GM12878 (cell line): Measurements from ENCODE around the gene DAAM1. TPM values are rescaled to one million over a fixed set of nuclear protein-coding genes. Genes with fewer than 3 reads are reported as not detected.

Experiments used
- ATAC-seq: fragments of 200-7000 bp; cut with Tn5 transposase; 3 replicates; pipeline ENCODE4 v1.9.1; 2020; ENCODE audit warnings: mild to moderate bottlenecking, moderate library complexity
- BruUV-seq: library from RNA; stranded (reverse); fragments of 400-500 nt; replicated peaks from 2 replicates; lab custom pipeline; 2021; lab: Mats Ljungman, UMichigan
- CTCF ChIA-PET: fragments of 300-600 bp; sonication (Branson Sonifier 250); formaldehyde crosslinking; extraction: SDS; loops from one replicate; lab custom pipeline; 2021; ENCODE audit warnings: inconsistent platforms; lab: Yijun Ruan, JAX
- POLR2A ChIA-PET: fragments of 350-600 bp; formaldehyde crosslinking; extraction: SDS; loops from one replicate; lab custom pipeline; 2021; ENCODE audit warnings: inconsistent platforms; lab: Charles Lee
- RAD21 ChIA-PET: fragments of 300-600 bp; sonication (Branson Sonifier 250); formaldehyde crosslinking; loops from one replicate; lab custom pipeline; 2023; ENCODE audit warnings: antibody characterized with exemption; ENCODE audit not compliant: unreplicated experiment; lab: Charles Lee
- SMC1A ChIA-PET: fragments of 300-600 bp; sonication (Branson Sonifier 250); formaldehyde crosslinking; loops from one replicate; lab custom pipeline; 2023; ENCODE audit not compliant: unreplicated experiment, uncharacterized antibody; lab: Charles Lee
- DNase-seq: peaks from one replicate; pipeline ENCODE4 v3.0.0-alpha.2; 2011; ENCODE audit warnings: low read depth, low spot score
- FAIRE-seq: peaks from 3 replicates; lab custom pipeline; 2011; peaks lifted over from hg19 to GRCh38; lab: Jason Lieb, UNC
- H2AFZ ChIP-seq: 2 replicates; pipeline ENCODE4 v1.6.0; 2011; ENCODE audit warnings: low read depth, low read length, control low read depth; ENCODE audit not compliant: control insufficient read depth
- H3K27ac ChIP-seq: 2 replicates; pipeline ENCODE4 v1.5.1; 2011; ENCODE audit warnings: control low read depth; ENCODE audit not compliant: control insufficient read depth, insufficient read depth
- H3K27me3 ChIP-seq, 2 experiments: replicated peaks in 1 of 2; 2 replicates each; pipeline versions ENCODE4 v1.6.0 to v1.6.1; 2011; ENCODE audit warnings: low read length in 1 of 2; ENCODE audit not compliant: control insufficient read depth in 2 of 2, insufficient read depth in 2 of 2
- H3K36me3 ChIP-seq, 2 experiments: 2 replicates each; pipeline ENCODE4 v1.5.1; 2011; ENCODE audit warnings: low read length in 1 of 2; ENCODE audit not compliant: control insufficient read depth in 2 of 2, insufficient read depth in 2 of 2
- H3K4me1 ChIP-seq: 2 replicates; pipeline ENCODE4 v1.6.1; 2011; ENCODE audit warnings: mild to moderate bottlenecking, low read length, moderate library complexity, mixed read lengths; ENCODE audit not compliant: control insufficient read depth, insufficient read depth
- H3K4me2 ChIP-seq: 2 replicates; pipeline ENCODE4 v1.6.0; 2011; ENCODE audit warnings: control low read depth; ENCODE audit not compliant: control insufficient read depth, insufficient read depth
- H3K4me3 ChIP-seq: fragments of 200-600 bp; sonication (generic); 2 replicates; pipeline ENCODE4 v1.5.1; 2016
- H3K79me2 ChIP-seq: 2 replicates; pipeline ENCODE4 v1.6.0; 2011; ENCODE audit warnings: low read length; ENCODE audit not compliant: control insufficient read depth, insufficient read depth
- H3K9ac ChIP-seq: 2 replicates; pipeline ENCODE4 v1.8.0; 2011; ENCODE audit warnings: low read length, control low read depth, mixed read lengths; ENCODE audit not compliant: control insufficient read depth, insufficient read depth
- H3K9me3 ChIP-seq: replicated peaks from 3 replicates; pipeline ENCODE4 v1.5.1; 2011; ENCODE audit warnings: mild to moderate bottlenecking, low read length; ENCODE audit not compliant: control insufficient read depth, insufficient read depth
- H4K20me1 ChIP-seq: 2 replicates; pipeline ENCODE4 v1.6.0; 2011; ENCODE audit not compliant: control insufficient read depth, insufficient read depth
- ASH2L ChIP-seq: fragments of 300-600, 200-600 bp; sonication (generic); IDR thresholded peaks from 2 replicates; pipeline ENCODE4 v1.6.1; 2017; ENCODE audit warnings: low read depth, mild to moderate bottlenecking, borderline replicate concordance
- HDAC6 ChIP-seq: fragments of 200-600 bp; sonication (generic); IDR thresholded peaks from one replicate; pipeline ENCODE4 v1.8.0; 2017; ENCODE audit warnings: antibody characterized with exemption; ENCODE audit not compliant: unreplicated experiment
- HSF1 ChIP-seq: fragments of 150-350 bp; IDR thresholded peaks from 2 replicates; pipeline ENCODE4 v1.6.1; 2014; ENCODE audit warnings: mild to moderate bottlenecking, low read depth, low read length
- IKZF2 ChIP-seq, 2 experiments: fragments of 450-650 bp; IDR thresholded peaks; 2 replicates each; pipeline ENCODE4 v1.6.1; 2017; ENCODE audit warnings: mild to moderate bottlenecking in 2 of 2, moderate library complexity in 2 of 2
- LARP7 ChIP-seq: fragments of 450-650 bp; IDR thresholded peaks from 2 replicates; pipeline ENCODE4 v1.6.1; 2017; ENCODE audit warnings: mild to moderate bottlenecking
- MYB ChIP-seq: fragments of 150-350 bp; IDR thresholded peaks from 2 replicates; pipeline ENCODE4 v1.6.1; 2014; ENCODE audit warnings: mild to moderate bottlenecking, low read depth, low read length, borderline replicate concordance
- SUPT20H ChIP-seq: IDR thresholded peaks from 2 replicates; pipeline ENCODE4 v1.6.1; 2011; ENCODE audit warnings: low read depth, mild to moderate bottlenecking, low read length, moderate library complexity, borderline replicate concordance; ENCODE audit not compliant: control insufficient read depth
- USF2 ChIP-seq: IDR thresholded peaks from 2 replicates; pipeline ENCODE4 v1.6.1; 2011; ENCODE audit warnings: low read depth, low read length, improper control_type of control experiment, borderline replicate concordance
- ZBTB33 ChIP-seq: fragments of 450-650 bp; IDR thresholded peaks from 2 replicates; pipeline ENCODE4 v1.6.1; 2017; ENCODE audit warnings: mild to moderate bottlenecking
- ZBTB4 ChIP-seq: fragments of 450-650 bp; formaldehyde crosslinking; IDR thresholded peaks from 2 replicates; pipeline ENCODE4 v1.4.0; 2022; ENCODE audit warnings: mild to moderate bottlenecking, moderate library complexity
- ZNF384 ChIP-seq: IDR thresholded peaks from 2 replicates; pipeline ENCODE4 v1.6.1; 2012; ENCODE audit warnings: low read depth, mild to moderate bottlenecking, low read length, improper control_type of control experiment, borderline replicate concordance
- ZNF592 ChIP-seq: fragments of 450-650 bp; IDR thresholded peaks from 2 replicates; pipeline ENCODE4 v1.6.1; 2017; ENCODE audit warnings: mild to moderate bottlenecking, moderate library complexity
- WGBS: methylation state at CpG from one replicate; pipeline ENCODE4 v1.1.6; 2016; ENCODE audit warnings: low lambda C conversion rate; ENCODE audit not compliant: insufficient replicate concordance, insufficient coverage; ENCODE audit errors: missing lambda C conversion rate; 5-methylcytosine and 5-hydroxymethylcytosine counted together
- in situ Hi-C: fragments of 300-500 bp; cut with MboI; formaldehyde crosslinking; loops from 9 replicates; pipeline ENCODE4 v1.14.3; 2018; ENCODE audit warnings: mixed read lengths
- intact Hi-C: fragments of 100-400 bp; cut with micrococcal nuclease; formaldehyde crosslinking; loops from one replicate; pipeline ENCODE4 v1.14.2; 2022; ENCODE audit not compliant: unreplicated experiment
- polyA plus RNA-seq, 11 experiments: library from polyadenylated mRNA; depleted of rRNA in 4 of 11; unstranded in 6 of 11; stranded (reverse) in 5 of 11; fragments of >200 nt; fragmentation: Nextera tagmentation in 4 of 11; fragmentation: Illumina TruSeq in 1 of 11; extraction: Ambion mirVana in 4 of 11; extraction: Trizol in 1 of 11; gene quantifications; 1 replicate in 1 of 11; 2 replicates in 10 of 11; pipeline versions ENCODE4 v1.2.1 to v1.2.3, GENCODE V29; 2011 to 2016; ENCODE audit warnings: inconsistent platforms in 2 of 11, missing spikeins in 2 of 11, low read depth in 1 of 11
- total RNA-seq, 4 experiments: library from RNA; depleted of rRNA in 3 of 4; stranded (reverse); fragments of >200 nt in 3 of 4; fragmentation: Illumina TruSeq in 1 of 4; extraction: Trizol in 1 of 4; gene quantifications; 2 replicates each; pipeline versions ENCODE4 v1.2.1 to v1.2.3, GENCODE V29; 2013 to 2021

Gene DAAM1
- total and polyA plus RNA-seq, 10 of the 15 experiments (the other 5 are each of a cell fraction or from before 2014, with no cell fraction given), result 13.8 to 32.4 (median 24.2) TPM

- FAIRE-seq (no peak), DNase-seq (no peak), ATAC-seq (no peak)
- RAD21 ChIA-PET, result no interaction called here
- Histone ChIP-seq H3K27ac (no peak overlapping the region), H3K4me2 (no peak overlapping the region), H3K9me3 (no peaks in the 10 kb centered on the region), H3K4me3 (no peak overlapping the region), H3K9ac (no peak overlapping the region), H3K4me1 (no peaks in the 10 kb centered on the region), H3K36me3 (peaks cover 2 to 4% of the 10 kb centered on the region in 2 experiments; a peak in 2 of 4 replicates), H3K27me3 (no peaks in the 10 kb centered on the region), H3K79me2 (no peaks in the 10 kb centered on the region), H4K20me1 (no peaks in the 10 kb centered on the region), H2AFZ (no peak overlapping the region)
- 93% methylated on average over 3 of the region's 3 CpGs for WGBS
- POLR2A ChIA-PET, result no interaction called here
- SMC1A ChIA-PET, result interaction anchor here (0.9 to 1.5 kb wide), 2 partner anchors 14 to 29 kb away, joined by 3 read pairs; no protein-coding TSS in a partner anchor
- CTCF ChIA-PET, result interaction anchor here (0.7 kb wide), 1 partner anchor 100 kb away, joined by 4 read pairs; no protein-coding TSS in a partner anchor
- in situ Hi-C loops, result no loop called here
- intact Hi-C loops, result no loop called here
- TF ChIP-seq ZBTB33 (no peak), ZNF592 (no peak), MYB (no peak), SUPT20H (no peak), HDAC6 (no peak), ASH2L (no peak), HSF1 (no peak), USF2 (no peak), LARP7 (no peak), IKZF2 (IDR thresholded peaks at IDR 0.05) (no peak), ZBTB4 (CRISPR knock-in tag) (no peak), ZNF384 (no peak)
- BruUV-seq, result no TSS peak
Measured at GRCh38 chr14:59343585-59343984, 155.1 kb downstream of the DAAM1 start.
